Spleen (tissue), 11 donors: ENCODE measurements around the gene SCNN1G. TPM values are rescaled to one million over a fixed set of nuclear protein-coding genes. Genes with fewer than 3 reads are reported as not detected.

ENCODE experiments used
- DNase-seq: peaks from one replicate; pipeline ENCODE4 v3.0.0-alpha.2; 2020
- H3K27ac ChIP-seq, 8 donors: fragments of 200-600 bp; sonication (generic) in 7 of 8; 1 replicate in 4 of 8; 2 replicates in 4 of 8; pipeline versions ENCODE4 v1.5.0 to v1.8.0; 2016 to 2021; ENCODE audit warnings: inconsistent platforms in 4 of 8, mild to moderate bottlenecking in 4 of 8, moderate library complexity in 1 of 8
- H3K27me3 ChIP-seq, 7 donors: fragments of 200-600 bp; sonication (generic) in 6 of 7; replicated peaks in 1 of 7; 1 replicate in 4 of 7; 2 replicates in 3 of 7; pipeline versions ENCODE4 v1.5.0 to v1.8.0; 2016 to 2021; ENCODE audit warnings: inconsistent platforms in 3 of 7, mild to moderate bottlenecking in 1 of 7
- H3K36me3 ChIP-seq, 6 donors: fragments of 200-600 bp; sonication (generic) in 5 of 6; 1 replicate in 4 of 6; 2 replicates in 2 of 6; pipeline versions ENCODE4 v1.5.0 to v1.8.0; 2016 to 2021; ENCODE audit warnings: inconsistent platforms in 2 of 6
- H3K4me1 ChIP-seq, 6 donors: fragments of 200-600 bp; sonication (generic) in 5 of 6; 1 replicate in 3 of 6; 2 replicates in 3 of 6; pipeline versions ENCODE4 v1.5.0 to v1.8.0; 2016 to 2021; ENCODE audit warnings: inconsistent platforms in 3 of 6
- H3K4me3 ChIP-seq, 8 donors: fragments of 200-600 bp; sonication (generic) in 7 of 8; 1 replicate in 4 of 8; 2 replicates in 4 of 8; pipeline versions ENCODE4 v1.5.0 to v1.8.0; 2016 to 2021; ENCODE audit warnings: inconsistent platforms in 4 of 8, mild to moderate bottlenecking in 4 of 8, moderate library complexity in 2 of 8
- H3K9me3 ChIP-seq, 8 donors: fragments of 200-600 bp; sonication (generic) in 7 of 8; 1 replicate in 4 of 8; 2 replicates in 4 of 8; pipeline versions ENCODE4 v1.5.0 to v1.8.0; 2016 to 2021; ENCODE audit warnings: inconsistent platforms in 4 of 8
- CTCF ChIP-seq, 11 experiments: fragments of 200-600 bp in 7 of 11; fragments of 450-650 bp in 4 of 11; sonication (generic) in 4 of 11; IDR thresholded peaks in 8 of 11; conservative IDR thresholded peaks in 3 of 11; 1 replicate in 7 of 11; 2 replicates in 4 of 11; pipeline versions ENCODE4 v1.4.0 to v1.8.0; 2016 to 2021; ENCODE audit warnings: antibody characterized with exemption in 11 of 11, inconsistent platforms in 4 of 11, mild to moderate bottlenecking in 1 of 11
- POLR2A ChIP-seq, 3 donors: fragments of 450-650 bp; IDR thresholded peaks; one replicate each; pipeline ENCODE4 v1.5.1; 2017; ENCODE audit warnings: antibody characterized with exemption in 3 of 3, mild to moderate bottlenecking in 1 of 3
- POLR2AphosphoS5 ChIP-seq, 3 donors: sonication (generic); formaldehyde crosslinking; IDR thresholded peaks; one replicate each; pipeline ENCODE4 v1.5.1; 2017; ENCODE audit warnings: antibody characterized with exemption in 3 of 3
- WGBS, 5 donors: extraction: QIAGEN DNeasy Blood & Tissue Kit in 3 of 5; methylation state at CpG; one replicate each; pipeline versions ENCODE4 v1.1.5 to v1.1.7; 2013 to 2018; 5-methylcytosine and 5-hydroxymethylcytosine counted together
- intact Hi-C: fragments of 100-400 bp; cut with DNase I; formaldehyde crosslinking; loops from one replicate; pipeline ENCODE4 v1.15.0; 2023; ENCODE audit warnings: low total_unique reads
- polyA plus RNA-seq, 3 donors: library from polyadenylated mRNA; stranded (reverse); fragments of 200-250 nt; gene quantifications; one replicate each; pipeline ENCODE4 v1.2.1, GENCODE V29; 2013
- total RNA-seq, 7 donors: library from RNA; depleted of rRNA in 3 of 7; stranded (reverse); fragments of >200 nt in 3 of 7; fragmentation: NEBNext Ultra II Directional in 4 of 7; extraction: Animal tissue kit (Norgen Biotek cat#: 25700) in 4 of 7; gene quantifications; one replicate each; pipeline versions ENCODE4 v1.1.0 to v1.2.1, GENCODE V29; 2016 to 2021
- donor health status: healthy with polysubstance abuse.
- donor health status: DM: no; HTN: no; CAD: no; lungs with moderate emphysema.
- donor health status: DM: no; HTN: no; CAD: no.
- donor health status: Bipolar disorder and iron deficiency.
- donor health status: healthy.
- donor health status: DM: no; HTN: no; CAD: no.
- donor health status: DM: yes; HTN: yes; CAD: no.

The SCNN1G gene
- total and polyA plus RNA-seq, 10 donors = 0.03 TPM; not detected in 8

GRCh38 chr16:23244122-23244521 is 61.6 kb downstream of the SCNN1G start:
- Histone ChIP-seq H3K9me3 (peaks cover 0 to 15% (median 11%) of the 10 kb centered on the region in 8 donors), H3K4me1 (no peaks in the 10 kb centered on the region), H3K27ac (no peak overlapping the region), H3K4me3 (no peak overlapping the region), H3K27me3 (no peaks in the 10 kb centered on the region), H3K36me3 (no peaks in the 10 kb centered on the region)
- DNase-seq = no peak
- intact Hi-C loops = no loop called here
- TF ChIP-seq CTCF (IDR thresholded peaks at IDR 0.05 in 8 of 11, conservative IDR thresholded peaks at IDR 0.05 in 3 of 11) (no peak), POLR2A (IDR thresholded peaks at IDR 0.05) (no peak), POLR2AphosphoS5 (IDR thresholded peaks at IDR 0.05) (no peak)

- Histone ChIP-seq H3K4me3 (no peak overlapping the region), H3K4me1 (no peaks in the 10 kb centered on the region), H3K36me3 (no peaks in the 10 kb centered on the region), H3K9me3 (peaks cover 0 to 27% (median 16%) of the 10 kb centered on the region in 8 donors), H3K27ac (no peak overlapping the region), H3K27me3 (no peaks in the 10 kb centered on the region)
- no peak for DNase-seq
- no peak for TF ChIP-seq POLR2A (IDR thresholded peaks at IDR 0.05)
- intact Hi-C loops = no loop called here
- WGBS, 5 donors = 77 to 90% (median 84%) methylated on average over 6 of the region's 6 CpGs
Observed at GRCh38 chr16:23245268-23245667, 62.7 kb downstream of the SCNN1G start.

GRCh38 chr16:23248261-23249194 is 66.0 kb downstream of the SCNN1G start:
- intact Hi-C loops = no loop called here
- DNase-seq = no peak
- Histone ChIP-seq H3K9me3 (peaks cover 0 to 36% (median 16%) of the 10 kb centered on the region in 8 donors), H3K27me3 (no peaks in the 10 kb centered on the region), H3K27ac (no peak overlapping the region), H3K4me3 (no peak overlapping the region), H3K4me1 (no peaks in the 10 kb centered on the region), H3K36me3 (no peaks in the 10 kb centered on the region)
- no peak for TF ChIP-seq POLR2AphosphoS5 (IDR thresholded peaks at IDR 0.05)
- TF ChIP-seq POLR2A (IDR thresholded peaks at IDR 0.05) = no peak
- TF ChIP-seq CTCF (IDR thresholded peaks at IDR 0.05 in 8 of 11, conservative IDR thresholded peaks at IDR 0.05 in 3 of 11) = no peak
- 78 to 84% (median 79%) methylated on average over 9 of the region's 9 CpGs for WGBS, 5 donors

GRCh38 chr16:23249830-23250229 is 67.3 kb downstream of the SCNN1G start:
- Histone ChIP-seq H3K36me3 (no peaks in the 10 kb centered on the region), H3K9me3 (peaks cover 0 to 25% (median 6%) of the 10 kb centered on the region in 8 donors), H3K27me3 (no peaks in the 10 kb centered on the region), H3K27ac (no peak overlapping the region), H3K4me3 (no peak overlapping the region), H3K4me1 (no peaks in the 10 kb centered on the region)
- 71 to 91% (median 86%) methylated on average over 1 of the region's 1 CpG for whole genome bisulfite sequencing, 5 donors
- DNase-seq = no peak
- TF ChIP-seq CTCF (IDR thresholded peaks at IDR 0.05 in 8 of 11, conservative IDR thresholded peaks at IDR 0.05 in 3 of 11) (no peak), POLR2A (IDR thresholded peaks at IDR 0.05) (no peak), POLR2AphosphoS5 (IDR thresholded peaks at IDR 0.05) (no peak)
- intact Hi-C loops = no loop called here
